ENCODE measurements around the gene HCN2.

HCN2 gene

GRCh38 chr19:657611-658010, 67.9 kb downstream of the HCN2 start:
- Histone ChIP-seq H3K9ac (ENCODE audit: low read depth in 1 of 2, low read length in 2 of 2) (no peak overlapping the region), H3K9me3 (ENCODE audit: control insufficient read depth in 1 of 2, low read length in 2 of 2) (no peaks in the 10 kb centered on the region), H3K27ac (ENCODE audit: low read depth, low read length) (no peak overlapping the region), H3K4me1 (ENCODE audit: control insufficient read depth in 1 of 2, insufficient read depth in 2 of 2, low read length in 2 of 2) (peaks cover 33 to 49% of the 10 kb centered on the region in 2 donors), H3K36me3 (ENCODE audit: control insufficient read depth in 1 of 2, insufficient read depth in 2 of 2, low read length in 2 of 2) (peaks cover 5 to 42% of the 10 kb centered on the region in 2 donors), H3K4me3 (ENCODE audit: low read depth in 1 of 2, low read length in 2 of 2) (no peak overlapping the region), H3K27me3 (ENCODE audit: control insufficient read depth in 1 of 2, insufficient read depth in 2 of 2, low read length in 2 of 2) (no peaks in the 10 kb centered on the region)

- H3K9ac ChIP-seq (ENCODE audit: low read depth in 1 of 2, low read length in 2 of 2), result no peak overlapping the region
- no peaks in the 10 kb centered on the region for H3K9me3 ChIP-seq (ENCODE audit: control insufficient read depth in 1 of 2, low read length in 2 of 2)
- peaks cover 2 to 36% of the 10 kb centered on the region in 2 donors for H3K36me3 ChIP-seq (ENCODE audit: control insufficient read depth in 1 of 2, insufficient read depth in 2 of 2, low read length in 2 of 2)
- no peak overlapping the region for H3K27ac ChIP-seq (ENCODE audit: low read depth, low read length)
- peak overlapping the region in 1 of 2 donors; percentile 29 for H3K4me3 ChIP-seq (ENCODE audit: low read depth in 1 of 2, low read length in 2 of 2)
- no peaks in the 10 kb centered on the region for H3K27me3 ChIP-seq (ENCODE audit: control insufficient read depth in 1 of 2, insufficient read depth in 2 of 2, low read length in 2 of 2)
- H3K4me1 ChIP-seq (ENCODE audit: control insufficient read depth in 1 of 2, insufficient read depth in 2 of 2, low read length in 2 of 2), result peaks cover 33 to 49% of the 10 kb centered on the region in 2 donors
Measured at GRCh38 chr19:658059-658839, 68.6 kb downstream of the HCN2 start.

- Histone ChIP-seq H3K4me1 (ENCODE audit: control insufficient read depth in 1 of 2, insufficient read depth in 2 of 2, low read length in 2 of 2) (peaks cover 37 to 58% of the 10 kb centered on the region in 2 donors), H3K27me3 (ENCODE audit: control insufficient read depth in 1 of 2, insufficient read depth in 2 of 2, low read length in 2 of 2) (no peaks in the 10 kb centered on the region), H3K9me3 (ENCODE audit: control insufficient read depth in 1 of 2, low read length in 2 of 2) (no peaks in the 10 kb centered on the region), H3K9ac (ENCODE audit: low read depth in 1 of 2, low read length in 2 of 2) (no peak overlapping the region), H3K27ac (ENCODE audit: low read depth, low read length) (no peak overlapping the region), H3K4me3 (ENCODE audit: low read depth in 1 of 2, low read length in 2 of 2) (peak overlapping the region in 1 of 2 donors; percentile 47), H3K36me3 (ENCODE audit: control insufficient read depth in 1 of 2, insufficient read depth in 2 of 2, low read length in 2 of 2) (peaks cover 0 to 26% of the 10 kb centered on the region in 2 donors)
Measured at GRCh38 chr19:658916-659839, 69.5 kb downstream of the HCN2 start.

- H3K36me3 ChIP-seq (ENCODE audit: control insufficient read depth in 1 of 2, insufficient read depth in 2 of 2, low read length in 2 of 2), result peaks cover 0 to 20% of the 10 kb centered on the region in 2 donors
- H3K9ac ChIP-seq (ENCODE audit: low read depth in 1 of 2, low read length in 2 of 2), result peak overlapping the region; percentile 81 to 92
- H3K27ac ChIP-seq (ENCODE audit: low read depth, low read length), result peak overlapping the region; percentile 82
- H3K27me3 ChIP-seq (ENCODE audit: control insufficient read depth in 1 of 2, insufficient read depth in 2 of 2, low read length in 2 of 2), result no peaks in the 10 kb centered on the region
- peaks cover 43 to 65% of the 10 kb centered on the region in 2 donors for H3K4me1 ChIP-seq (ENCODE audit: control insufficient read depth in 1 of 2, insufficient read depth in 2 of 2, low read length in 2 of 2)
- H3K4me3 ChIP-seq (ENCODE audit: low read depth in 1 of 2, low read length in 2 of 2), result peak overlapping the region; percentile 71 to 72
- H3K9me3 ChIP-seq (ENCODE audit: control insufficient read depth in 1 of 2, low read length in 2 of 2), result no peaks in the 10 kb centered on the region
Measured at GRCh38 chr19:660793-661426, 71.2 kb downstream of the HCN2 start.

- Histone ChIP-seq H3K9ac (ENCODE audit: low read depth in 1 of 2, low read length in 2 of 2) (peak overlapping the region; percentile 81 to 92), H3K4me3 (ENCODE audit: low read depth in 1 of 2, low read length in 2 of 2) (peak overlapping the region; percentile 71 to 72), H3K9me3 (ENCODE audit: control insufficient read depth in 1 of 2, low read length in 2 of 2) (no peaks in the 10 kb centered on the region), H3K27ac (ENCODE audit: low read depth, low read length) (peak overlapping the region; percentile 82), H3K4me1 (ENCODE audit: control insufficient read depth in 1 of 2, insufficient read depth in 2 of 2, low read length in 2 of 2) (peaks cover 43 to 65% of the 10 kb centered on the region in 2 donors), H3K36me3 (ENCODE audit: control insufficient read depth in 1 of 2, insufficient read depth in 2 of 2, low read length in 2 of 2) (peaks cover 0 to 18% of the 10 kb centered on the region in 2 donors), H3K27me3 (ENCODE audit: control insufficient read depth in 1 of 2, insufficient read depth in 2 of 2, low read length in 2 of 2) (no peaks in the 10 kb centered on the region)
Measured at GRCh38 chr19:661427-662196, 71.9 kb downstream of the HCN2 start.

- H3K9me3 ChIP-seq (ENCODE audit: control insufficient read depth in 1 of 2, low read length in 2 of 2), result no peaks in the 10 kb centered on the region
- peaks cover 43 to 60% of the 10 kb centered on the region in 2 donors for H3K4me1 ChIP-seq (ENCODE audit: control insufficient read depth in 1 of 2, insufficient read depth in 2 of 2, low read length in 2 of 2)
- H3K27ac ChIP-seq (ENCODE audit: low read depth, low read length), result peak overlapping the region; percentile 82
- no peaks in the 10 kb centered on the region for H3K27me3 ChIP-seq (ENCODE audit: control insufficient read depth in 1 of 2, insufficient read depth in 2 of 2, low read length in 2 of 2)
- peak overlapping the region; percentile 81 to 92 for H3K9ac ChIP-seq (ENCODE audit: low read depth in 1 of 2, low read length in 2 of 2)
- H3K36me3 ChIP-seq (ENCODE audit: control insufficient read depth in 1 of 2, insufficient read depth in 2 of 2, low read length in 2 of 2), result peaks cover 0 to 12% of the 10 kb centered on the region in 2 donors
- peak overlapping the region; percentile 71 to 72 for H3K4me3 ChIP-seq (ENCODE audit: low read depth in 1 of 2, low read length in 2 of 2)
Measured at GRCh38 chr19:662207-662961, 72.7 kb downstream of the HCN2 start.

GRCh38 chr19:662962-663681, 73.4 kb downstream of the HCN2 start, which contains the start of gene RNF126:
RNF126 (minus strand) TSS chr19:663214; CDS start chr19:663121, 93 bp downstream.
- H3K9me3 ChIP-seq (ENCODE audit: control insufficient read depth in 1 of 2, low read length in 2 of 2), result no peaks in the 10 kb centered on the region
- peaks cover 35 to 54% of the 10 kb centered on the region in 2 donors for H3K4me1 ChIP-seq (ENCODE audit: control insufficient read depth in 1 of 2, insufficient read depth in 2 of 2, low read length in 2 of 2)
- peaks cover 0 to 6% of the 10 kb centered on the region in 2 donors for H3K36me3 ChIP-seq (ENCODE audit: control insufficient read depth in 1 of 2, insufficient read depth in 2 of 2, low read length in 2 of 2)
- H3K9ac ChIP-seq (ENCODE audit: low read depth in 1 of 2, low read length in 2 of 2), result peak within 1 kb of the TSS; percentile 92 to 94
- peak within 1 kb of the TSS; percentile 89 for H3K27ac ChIP-seq (ENCODE audit: low read depth, low read length)
- H3K4me3 ChIP-seq (ENCODE audit: low read depth in 1 of 2, low read length in 2 of 2), result peak within 1 kb of the TSS; percentile 71 to 72
- no peaks in the 10 kb centered on the region for H3K27me3 ChIP-seq (ENCODE audit: control insufficient read depth in 1 of 2, insufficient read depth in 2 of 2, low read length in 2 of 2)

GRCh38 chr19:663682-664117, 74.0 kb downstream of the HCN2 start:
- peak overlapping the region; percentile 70 to 72 for H3K4me3 ChIP-seq (ENCODE audit: low read depth in 1 of 2, low read length in 2 of 2)
- no peaks in the 10 kb centered on the region for H3K9me3 ChIP-seq (ENCODE audit: control insufficient read depth in 1 of 2, low read length in 2 of 2)
- peak overlapping the region; percentile 64 to 94 for H3K9ac ChIP-seq (ENCODE audit: low read depth in 1 of 2, low read length in 2 of 2)
- no peaks in the 10 kb centered on the region for H3K27me3 ChIP-seq (ENCODE audit: control insufficient read depth in 1 of 2, insufficient read depth in 2 of 2, low read length in 2 of 2)
- H3K4me1 ChIP-seq (ENCODE audit: control insufficient read depth in 1 of 2, insufficient read depth in 2 of 2, low read length in 2 of 2), result peaks cover 30 to 48% of the 10 kb centered on the region in 2 donors
- H3K36me3 ChIP-seq (ENCODE audit: control insufficient read depth in 1 of 2, insufficient read depth in 2 of 2, low read length in 2 of 2), result peaks cover 0 to under 1% of the 10 kb centered on the region in 2 donors
- H3K27ac ChIP-seq (ENCODE audit: low read depth, low read length), result peak overlapping the region; percentile 89

Measured in duodenal mucosa (tissue), 2 donors.